HT-29 (cell line): Measurements from ENCODE around the gene TRIO. TPM values are rescaled to one million over a fixed set of nuclear protein-coding genes. Genes with fewer than 3 reads are reported as not detected.

Source experiments
- DNase-seq: peaks from one replicate; pipeline ENCODE4 v3.0.0-alpha.2; 2015; ENCODE audit warnings: low spot score
- total RNA-seq: library from RNA; depleted of rRNA; stranded (reverse); fragments of >200 nt; shearing (Covaris generic); gene quantifications from 2 replicates; pipeline ENCODE4 v1.2.3, GENCODE V29; 2014

Gene TRIO
- total RNA-seq, 1 experiment from 2014 or later: 104 TPM

DNA sequence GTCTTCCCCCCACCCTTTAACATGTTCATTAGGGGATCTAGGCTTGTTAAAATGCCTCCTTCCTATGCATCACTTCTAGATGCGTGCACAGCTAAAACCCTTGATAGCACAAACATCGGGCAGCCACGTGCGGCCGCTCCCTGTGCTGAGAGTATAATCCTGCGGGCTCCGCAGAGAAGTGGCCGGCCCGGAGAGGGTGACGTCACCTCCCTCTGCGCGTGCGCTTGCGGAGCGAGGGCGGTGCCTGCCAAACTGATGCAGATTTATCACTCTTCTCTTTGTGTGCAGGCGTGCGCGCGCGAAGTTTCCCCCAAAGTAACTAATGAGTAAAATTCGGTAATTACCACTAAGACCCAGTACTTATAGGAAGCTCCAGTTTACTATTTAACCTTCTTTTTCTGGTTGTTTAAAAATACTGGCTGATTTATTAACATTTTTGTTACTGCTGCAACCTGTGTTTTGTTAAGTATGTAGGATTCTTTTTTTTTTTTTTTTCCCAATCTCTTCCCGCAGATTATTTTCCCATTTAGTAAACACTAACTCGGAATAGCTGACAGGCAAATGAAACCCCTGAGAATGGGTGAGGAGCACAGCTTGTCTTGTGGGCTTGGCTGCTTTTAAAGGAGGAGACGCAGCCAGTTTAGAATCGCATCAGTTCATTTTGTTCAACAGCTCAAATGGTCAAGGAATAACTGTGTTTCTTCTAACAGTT, 121.6 kb downstream of the TRIO start:
- peak; percentile 95 for DNase-seq

DNA sequence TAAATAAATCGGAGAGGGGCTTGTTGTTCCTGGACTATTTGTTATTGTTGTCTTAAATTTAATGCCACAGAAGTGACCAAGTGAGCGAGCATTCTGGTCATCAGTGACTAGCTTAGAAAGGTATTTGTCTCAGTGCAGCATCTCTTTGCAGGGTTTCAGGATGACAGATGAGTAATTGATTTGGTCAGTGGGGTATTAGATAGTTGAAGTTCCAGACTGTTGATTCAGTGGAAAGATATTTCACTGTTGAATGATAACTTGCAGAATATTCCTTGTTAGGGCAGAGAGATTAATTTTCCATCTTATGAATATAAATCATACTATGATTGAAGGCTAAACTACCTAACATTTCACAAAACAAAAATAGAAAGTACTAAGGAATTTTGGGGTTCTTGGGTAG, 122.4 kb downstream of the TRIO start:
- no peak for DNase-seq

DNA sequence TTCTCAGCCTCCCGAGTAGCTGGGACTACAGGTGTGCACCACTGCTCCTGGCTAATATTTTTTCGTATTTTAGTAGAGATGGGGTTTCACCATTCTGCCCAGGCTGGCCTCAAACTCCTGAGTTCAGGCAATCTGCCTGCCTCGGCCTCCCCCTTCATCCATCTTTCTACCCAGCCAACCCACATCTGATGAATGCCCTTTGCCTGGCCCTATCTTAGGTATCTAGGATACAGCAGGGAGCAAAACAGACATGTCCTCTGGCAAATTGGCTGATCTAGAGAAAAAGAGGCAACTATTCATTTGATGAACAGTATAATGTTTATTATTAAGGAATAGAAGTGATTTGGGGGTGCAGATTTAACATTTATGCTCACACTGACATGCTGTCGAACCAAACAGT, 123.0 kb downstream of the TRIO start:
- no peak for DNase-seq

DNA sequence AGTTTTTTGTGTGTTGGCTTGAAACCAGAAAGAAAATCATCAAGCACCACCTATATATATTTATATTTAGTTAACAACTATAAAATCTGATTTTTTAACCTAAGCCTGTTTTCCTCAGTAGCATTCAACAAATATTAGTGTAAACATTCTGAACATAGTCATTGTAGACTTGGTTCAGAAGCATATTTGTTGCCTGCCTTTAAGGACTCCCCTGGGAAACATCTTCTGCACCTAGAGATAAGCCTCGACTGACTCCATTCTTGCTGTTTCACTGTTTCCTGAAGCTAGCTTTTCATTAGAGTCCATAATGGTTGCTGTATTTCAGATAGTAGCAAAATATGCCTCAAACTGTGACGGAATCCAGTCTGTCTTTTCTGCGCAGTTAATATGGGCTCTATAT, 123.5 kb downstream of the TRIO start:
- no peak for DNase-seq

DNA sequence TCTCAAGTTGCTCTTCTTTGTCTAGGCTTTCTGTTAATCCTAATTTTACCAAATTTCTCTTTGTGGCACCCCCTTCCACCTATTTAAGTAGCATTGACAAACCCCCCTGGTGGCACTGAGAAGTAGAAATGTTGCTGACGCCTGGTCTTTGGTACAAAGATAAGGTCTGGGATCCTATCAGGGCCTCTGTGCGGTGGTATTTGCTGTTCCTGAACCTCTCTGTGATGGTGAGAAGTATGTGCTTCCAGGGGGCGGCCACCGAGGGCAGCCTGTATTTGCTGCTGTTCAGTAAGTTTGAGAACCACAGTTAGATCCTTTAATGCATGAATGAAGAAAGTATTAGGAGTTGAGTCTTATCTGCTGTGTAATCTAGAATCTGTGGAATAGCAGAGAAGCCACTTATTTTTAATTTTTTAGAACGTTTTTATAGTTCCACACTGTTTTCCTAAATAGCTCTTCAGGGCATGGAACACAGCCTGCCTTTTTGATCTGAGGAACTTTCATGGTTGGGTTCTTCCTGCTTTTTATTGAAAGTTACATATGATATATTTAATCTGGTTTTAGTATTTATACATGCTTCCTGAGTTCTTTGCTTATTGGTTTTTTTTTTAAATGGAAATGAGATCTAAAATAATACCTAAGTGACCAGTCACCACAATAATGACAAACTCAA, 124.2 kb downstream of the TRIO start:
- no peak for DNase-seq

DNA sequence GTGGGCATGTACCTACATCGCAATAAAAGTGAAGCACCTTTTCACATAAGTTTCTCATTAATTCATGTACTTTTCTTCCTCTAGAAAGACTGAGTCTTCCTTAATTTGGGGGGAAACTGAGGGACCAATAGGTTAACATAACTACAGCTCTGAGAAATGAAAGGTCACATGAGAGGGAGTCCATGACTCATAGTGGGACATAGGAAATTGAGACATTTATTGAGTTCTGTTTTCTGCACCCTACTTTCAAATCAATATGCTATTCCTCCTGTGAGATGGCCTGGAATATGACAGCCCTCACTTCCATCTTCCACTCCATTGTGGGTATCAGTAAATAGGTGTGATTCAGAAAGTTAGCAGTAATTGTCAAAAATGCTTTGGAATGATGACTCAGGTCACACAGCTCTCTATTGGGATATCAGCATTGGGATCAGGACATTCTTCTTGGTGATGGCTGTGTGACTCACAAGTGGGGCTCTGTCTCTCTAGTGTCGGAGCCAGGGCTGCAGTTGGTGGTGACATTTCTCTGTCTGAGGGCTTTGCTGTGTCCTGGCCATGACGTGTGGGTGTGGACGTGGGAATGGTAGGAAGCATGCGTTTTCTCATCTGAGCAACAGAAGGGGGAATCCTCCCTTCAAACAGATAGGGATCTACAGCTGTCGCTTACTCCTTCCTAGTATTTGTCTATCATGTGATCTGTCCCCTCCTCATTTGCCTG, 125.0 kb downstream of the TRIO start:
- DNase-seq: peak; percentile 75

DNA sequence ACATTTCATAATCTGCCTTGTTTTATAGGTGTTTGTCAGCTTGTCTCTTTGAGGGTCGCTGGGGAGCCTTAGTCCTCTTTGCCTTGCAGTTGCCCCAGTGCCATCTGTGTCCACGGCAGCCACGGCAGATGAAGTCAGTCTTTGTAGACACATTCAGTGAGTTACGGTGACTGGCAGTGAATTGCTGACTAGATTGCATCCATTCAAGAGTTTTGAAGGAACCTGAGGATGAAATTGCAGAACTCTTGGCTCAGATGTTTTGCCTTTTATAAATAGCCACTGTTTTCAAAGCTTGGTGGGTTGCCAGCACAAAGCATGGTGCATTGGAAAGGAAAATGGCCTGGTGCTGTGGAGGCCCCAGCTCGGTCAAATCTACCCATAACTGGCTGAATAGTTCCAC, 125.6 kb downstream of the TRIO start:
- no peak for DNase-seq

DNA sequence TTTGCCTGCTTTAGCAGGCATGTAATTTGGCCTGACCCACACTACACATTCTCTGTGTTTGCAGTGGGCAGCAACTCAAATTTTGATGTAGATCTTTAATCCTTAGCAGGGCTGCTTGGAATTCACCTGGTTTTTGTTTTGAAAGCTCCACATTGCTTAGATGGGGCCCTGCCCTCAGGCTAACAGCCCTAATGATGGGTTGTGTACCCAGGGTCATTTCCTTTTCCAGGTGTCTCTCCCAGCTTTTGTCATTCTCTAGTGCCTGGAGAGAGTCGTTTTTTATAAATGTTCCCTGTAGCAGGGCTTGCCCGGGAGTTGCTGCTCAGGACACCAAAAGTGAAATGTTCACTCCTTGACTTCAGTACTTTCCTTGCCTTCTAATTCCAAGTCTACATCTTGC, 126.3 kb downstream of the TRIO start:
- DNase-seq: no peak

DNA sequence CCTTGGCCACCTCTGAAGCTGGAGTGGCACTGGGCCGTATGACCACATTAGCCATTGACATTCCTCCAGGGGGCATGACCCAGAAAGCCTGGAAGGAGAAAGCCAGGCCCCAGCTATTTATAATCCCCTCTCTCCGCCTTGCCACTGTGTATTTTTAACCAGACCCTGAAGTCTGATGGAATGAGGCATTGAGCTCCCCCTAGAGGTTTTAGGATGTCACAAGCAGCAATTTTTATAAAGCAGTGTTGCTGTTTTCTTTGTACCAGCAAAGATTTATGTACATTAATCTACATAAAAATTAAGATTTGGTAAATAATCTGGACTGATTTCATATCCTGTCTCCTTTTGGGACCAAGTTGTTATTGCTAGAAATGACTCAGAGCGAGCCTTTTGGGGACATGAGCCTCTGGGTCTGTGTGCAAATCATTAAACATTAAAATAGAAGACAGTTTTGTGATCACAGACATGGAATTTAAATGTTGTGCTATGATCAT, 127.1 kb downstream of the TRIO start:
- DNase-seq: peak; percentile 74

DNA sequence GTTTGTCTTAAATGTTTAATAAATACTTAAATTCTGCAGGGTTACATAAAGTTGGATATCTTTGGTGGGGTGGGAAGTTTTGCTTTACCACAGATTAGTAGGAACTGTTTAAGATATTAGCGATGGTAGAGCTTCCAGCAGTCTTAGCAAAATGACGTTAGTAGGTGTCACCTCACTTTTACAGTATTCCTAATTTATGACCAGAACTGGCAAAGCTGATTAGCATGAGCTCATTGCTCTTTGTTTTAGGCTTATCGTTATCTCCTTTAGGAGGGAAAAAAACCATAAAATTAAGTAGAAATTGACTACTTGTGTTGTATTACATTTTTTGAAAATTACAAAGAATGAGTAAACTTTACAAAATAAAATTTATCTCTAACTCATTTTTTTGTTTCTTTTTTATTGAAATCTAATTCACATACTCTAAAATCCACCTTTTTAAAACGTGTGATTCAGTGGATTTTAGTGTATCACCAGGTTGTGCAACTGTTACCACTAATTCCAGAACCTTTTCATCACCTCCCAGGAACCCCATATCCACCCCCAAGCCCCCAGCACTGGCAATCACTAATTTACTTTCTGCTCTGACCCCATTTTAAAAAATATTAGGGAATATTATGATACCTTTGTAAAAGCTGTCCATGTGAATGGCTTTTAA, 129.5 kb downstream of the TRIO start:
- no peak for DNase-seq

DNA sequence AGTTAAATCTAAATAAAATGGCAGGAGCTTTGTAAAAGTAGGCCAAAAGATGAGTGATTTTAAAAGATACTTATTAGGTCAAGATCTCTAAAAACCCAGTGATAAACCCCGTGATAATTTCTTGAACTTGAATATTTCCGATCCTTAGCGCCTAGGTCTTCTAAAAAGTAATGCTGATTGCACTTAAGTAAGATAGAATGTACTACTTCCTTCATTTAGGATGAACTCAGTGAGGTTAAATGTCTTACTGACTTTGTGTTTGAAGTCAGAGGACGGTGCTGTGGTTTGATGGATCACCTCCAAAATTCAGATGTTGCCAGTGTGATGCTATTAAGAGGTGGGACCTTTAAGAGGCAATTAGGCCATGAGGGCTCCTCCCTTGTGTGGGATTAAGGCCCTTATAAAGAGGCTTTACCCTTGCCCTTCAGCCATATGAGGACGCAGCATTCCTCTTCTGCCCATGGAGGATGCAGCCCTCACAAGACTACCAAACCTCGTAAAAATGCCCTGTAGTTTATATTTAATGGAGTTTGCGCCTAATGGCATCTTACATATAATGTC, 130.1 kb downstream of the TRIO start:
- DNase-seq: no peak

DNA sequence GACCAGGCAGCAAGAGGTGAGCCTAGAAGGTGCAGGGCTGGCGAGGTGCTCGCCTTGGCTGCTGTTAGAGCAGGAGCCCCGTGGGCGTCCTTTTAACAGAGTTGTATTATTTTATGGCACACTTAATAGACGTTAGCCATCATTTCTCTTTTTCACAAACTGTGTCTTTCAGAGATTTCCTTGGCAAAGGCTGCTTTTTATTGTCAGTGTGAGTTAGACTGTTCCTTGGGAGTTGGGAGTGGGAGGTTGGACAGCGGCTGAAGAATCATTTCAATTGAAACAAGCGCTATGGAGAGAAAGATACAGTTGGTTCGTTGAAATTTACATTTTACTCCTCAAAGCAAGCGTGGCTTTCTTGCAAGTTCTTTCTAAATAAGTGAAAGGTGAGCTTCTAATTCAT, 133.2 kb downstream of the TRIO start:
- no peak for DNase-seq

DNA sequence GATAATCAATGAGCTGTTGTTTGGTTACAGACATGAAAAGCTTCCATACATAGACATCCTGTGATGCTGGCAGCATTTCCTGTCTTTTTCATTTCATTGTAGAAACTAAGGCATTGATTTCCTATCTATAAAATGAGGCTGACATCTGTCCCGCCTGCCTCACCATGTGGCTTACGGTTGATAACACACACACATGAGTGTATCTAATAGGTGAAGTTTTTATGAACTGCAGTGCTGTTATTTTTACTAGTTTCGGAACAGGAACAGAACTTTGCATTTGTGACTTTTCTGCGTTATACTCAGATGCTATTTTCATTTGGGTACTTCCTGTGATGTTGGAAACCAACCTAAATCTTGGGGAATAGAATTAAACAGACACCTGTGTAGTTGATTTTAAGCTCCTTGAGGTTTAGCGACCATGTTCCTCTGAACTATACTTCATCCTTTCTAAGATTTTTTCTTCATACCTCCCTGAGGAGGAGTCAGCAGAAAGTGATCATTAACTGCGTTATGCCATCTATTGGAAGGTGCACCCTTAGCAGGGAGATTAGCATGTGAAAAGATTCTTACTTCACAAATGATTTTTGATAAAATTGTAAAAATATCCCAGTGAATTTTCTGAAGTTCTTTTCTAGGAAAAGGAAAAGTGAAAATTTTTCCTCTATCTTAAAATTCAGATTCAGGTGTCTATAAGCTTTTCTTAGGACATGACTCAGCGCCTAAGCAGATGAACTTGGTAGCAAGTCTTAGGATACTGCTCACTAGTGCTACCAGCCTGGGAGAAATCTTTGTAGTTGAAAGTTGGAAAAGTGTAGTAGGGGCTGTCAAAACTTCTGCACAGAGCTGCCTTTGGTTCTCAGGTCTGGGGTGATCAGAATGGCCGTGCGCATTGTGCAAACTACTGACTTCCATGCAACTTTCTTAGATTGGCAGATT, 134.5 kb downstream of the TRIO start:
- no peak for DNase-seq

DNA sequence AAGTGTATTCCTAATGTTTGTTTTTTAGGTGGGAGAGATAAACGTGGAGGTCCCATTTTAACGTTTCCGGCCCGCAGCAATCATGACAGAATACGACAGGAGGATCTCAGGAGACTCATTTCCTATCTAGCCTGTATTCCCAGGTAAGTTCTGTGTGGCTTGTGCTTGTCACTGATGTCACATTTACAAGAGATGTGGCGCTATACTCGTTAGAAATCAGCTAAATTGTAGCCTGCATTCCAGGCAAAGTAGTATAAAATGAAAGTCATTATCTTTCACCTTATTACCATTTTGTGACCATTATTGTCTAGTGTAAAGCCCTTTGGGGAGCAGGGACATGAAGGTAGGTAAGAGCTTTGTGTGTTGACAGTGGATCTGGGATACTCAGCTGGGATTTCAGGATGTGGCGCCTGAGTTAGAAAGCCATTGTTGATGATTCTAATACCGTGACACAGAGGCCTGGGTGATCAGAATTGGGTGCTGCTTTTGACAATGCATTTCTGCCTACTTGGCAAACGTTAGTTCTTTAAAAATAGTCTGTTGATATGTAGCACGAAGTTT, 137.2 kb downstream of the TRIO start:
- DNase-seq: no peak

DNA sequence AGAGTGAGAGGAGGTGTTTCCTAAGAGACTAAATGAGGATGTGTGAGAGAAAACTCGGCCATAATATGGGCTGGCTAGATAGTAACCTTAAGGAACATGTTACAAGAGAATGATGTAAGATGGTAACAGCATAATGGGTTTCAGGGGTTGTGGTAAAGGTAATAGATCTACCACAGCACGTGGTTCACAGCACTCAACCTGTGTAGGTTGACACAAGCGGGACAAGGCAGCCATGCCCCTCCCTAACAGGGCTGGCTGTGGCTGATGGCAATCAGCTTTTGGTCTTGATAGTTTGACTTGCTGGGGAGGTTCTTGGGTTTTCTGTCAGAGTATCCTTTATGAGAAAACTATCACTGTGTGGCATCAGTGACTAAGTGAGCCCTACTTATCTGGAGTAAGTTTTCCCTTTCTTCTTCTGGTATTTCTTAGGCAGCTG, 138.6 kb downstream of the TRIO start:
- no peak for DNase-seq

DNA sequence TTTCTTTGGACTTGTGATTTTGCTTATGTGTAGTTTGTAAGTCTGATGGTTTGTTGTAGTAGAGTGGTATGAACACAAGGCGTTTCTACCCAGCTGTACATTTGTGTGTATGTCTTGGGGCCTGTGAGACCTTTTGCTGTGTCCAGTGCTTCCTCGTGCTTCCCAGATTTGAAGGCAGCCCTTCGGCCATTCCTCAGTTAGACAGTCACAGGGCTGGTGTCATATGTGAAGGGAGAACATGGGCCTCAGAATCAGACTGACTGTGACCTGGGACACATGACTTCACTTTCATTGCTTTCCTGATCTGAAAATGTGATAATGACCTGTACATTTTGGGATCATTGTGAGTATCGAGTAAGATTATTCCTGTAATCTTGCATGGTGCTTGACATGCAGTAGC, 140.0 kb downstream of the TRIO start:
- no peak for DNase-seq

DNA sequence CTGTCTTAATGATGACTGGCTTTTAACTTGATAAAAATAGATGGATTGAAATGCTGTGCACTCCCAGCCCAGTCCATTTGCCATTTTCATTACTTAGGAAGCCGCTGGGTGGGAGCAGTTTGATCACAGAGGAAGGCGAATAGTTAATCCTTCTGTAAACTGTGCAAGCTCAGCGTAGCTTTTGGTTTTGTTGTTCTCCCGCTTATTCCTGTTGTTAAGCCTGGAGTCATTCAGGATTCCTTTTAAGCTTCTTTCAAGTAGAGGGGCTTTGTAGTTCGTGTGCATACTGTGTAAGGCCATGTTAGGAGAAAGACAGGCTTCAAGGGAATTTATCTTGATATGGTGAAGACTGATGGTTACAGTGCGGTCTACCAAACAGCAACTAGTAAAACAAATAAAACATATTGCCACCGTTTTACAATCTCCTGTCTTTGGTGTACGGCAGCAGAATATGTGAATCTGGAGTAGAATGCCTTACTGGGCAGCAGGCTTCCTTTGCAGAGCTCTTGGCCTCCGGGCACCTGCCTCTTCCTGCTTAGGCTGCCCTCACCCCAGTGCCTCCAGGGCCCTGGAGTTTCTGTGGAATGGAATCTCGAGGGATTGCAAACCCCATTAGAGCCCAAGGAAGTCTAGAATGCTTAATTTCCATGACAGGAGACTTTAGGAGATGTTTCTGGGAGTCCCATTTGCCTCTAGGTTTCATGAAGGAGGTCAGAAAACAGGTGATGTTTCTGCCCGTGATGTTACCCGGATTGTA, 141.4 kb downstream of the TRIO start:
- DNase-seq: no peak

DNA sequence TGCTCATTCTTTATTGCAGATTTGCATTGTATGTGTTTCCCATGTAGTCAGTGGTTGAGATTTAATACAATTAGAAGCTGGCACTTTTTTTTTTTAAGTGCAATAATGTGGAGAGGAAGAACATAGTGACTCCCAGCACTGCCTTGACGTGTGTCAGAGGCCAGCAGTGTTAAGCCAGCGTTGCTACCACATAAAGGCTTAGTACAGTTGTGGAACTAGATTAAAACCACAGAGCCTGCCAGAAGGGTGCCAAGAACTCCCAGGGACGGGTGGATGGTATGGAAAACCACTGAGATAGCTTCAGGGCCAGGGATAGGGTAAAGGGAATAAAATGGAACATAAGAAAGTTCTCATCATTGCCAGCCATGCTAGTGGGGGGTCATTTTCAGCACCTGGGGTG, 142.9 kb downstream of the TRIO start:
- DNase-seq: no peak

DNA sequence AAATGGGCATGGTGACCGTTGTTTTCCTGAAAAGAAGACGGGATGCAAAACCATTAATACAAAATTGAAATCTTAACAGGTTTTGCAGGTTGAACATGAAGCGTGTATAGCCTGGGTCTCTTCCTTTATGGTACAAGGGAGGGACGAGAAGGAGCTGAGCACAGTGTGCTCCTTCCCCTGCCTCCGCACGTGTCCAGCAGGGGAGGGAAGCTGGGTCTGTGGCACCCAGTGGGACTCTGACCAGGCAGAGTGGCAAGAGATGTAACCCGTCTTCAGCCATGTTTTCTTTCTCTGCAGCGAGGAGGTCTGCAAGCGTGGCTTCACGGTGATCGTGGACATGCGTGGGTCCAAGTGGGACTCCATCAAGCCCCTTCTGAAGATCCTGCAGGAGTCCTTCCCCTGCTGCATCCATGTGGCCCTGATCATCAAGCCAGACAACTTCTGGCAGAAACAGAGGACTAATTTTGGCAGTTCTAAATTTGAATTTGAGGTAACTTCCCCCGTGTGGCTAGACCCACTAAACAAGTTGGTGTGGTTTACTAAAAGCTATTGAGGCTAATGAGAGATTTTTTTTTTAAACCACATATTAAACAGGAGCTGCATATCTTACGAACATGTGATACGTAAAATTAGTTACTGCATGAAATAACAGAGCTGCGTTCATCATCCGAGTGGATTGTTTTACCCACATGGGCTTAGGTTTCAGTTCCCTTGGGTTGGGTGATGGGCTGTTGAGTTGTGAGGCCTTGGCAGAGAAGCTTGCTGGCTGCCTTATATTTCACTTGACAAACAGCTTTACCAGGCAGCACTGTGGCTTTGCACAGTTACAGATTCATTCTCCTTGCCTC, 143.7 kb downstream of the TRIO start:
- DNase-seq: no peak
